Head of caudate nucleus (tissue), 42 donors: ENCODE data around the gene WDR31.
"Not testable (repeated sequence)": the region's sequence is repeated elsewhere in the genome, so short reads cannot be mapped to it uniquely, and the experiment has no call there.

Experiments
- DNase-seq, 42 donors: peaks; one replicate each; pipeline versions ENCODE4 v3.0.0 to v3.0.0-alpha.2; 2020 to 2021; ENCODE audit warnings: mixed read lengths in 7 of 42
- intact Hi-C: fragments of 100-400 bp; cut with DNase I; formaldehyde crosslinking; loops from one replicate; pipeline ENCODE4 v1.15.0; 2022

Gene WDR31

GRCh38 chr9:113370806-113371325, 30.8 kb upstream of the WDR31 start:
- intact Hi-C loops = no loop called here
- no peak for DNase-seq

- intact Hi-C loops = no loop called here
- no peak for DNase-seq
These were observed 29.7 kb upstream of the WDR31 start for GRCh38 chr9:113369855-113370140.

GRCh38 chr9:113368982-113369854, 29.1 kb upstream of the WDR31 start:
- intact Hi-C loops = no loop called here
- DNase-seq = no peak

GRCh38 chr9:113368348-113368981, 28.4 kb upstream of the WDR31 start:
- no peak for DNase-seq
- intact Hi-C loops = no loop called here

GRCh38 chr9:113365652-113366051, 25.6 kb upstream of the WDR31 start:
- intact Hi-C loops, DNase-seq: not testable (repeated sequence)

- no peak for DNase-seq
- intact Hi-C loops = no loop called here
These were observed 24.9 kb upstream of the WDR31 start for GRCh38 chr9:113364951-113365350.

- DNase-seq = no peak
- intact Hi-C loops = no loop called here
These were observed 23.3 kb upstream of the WDR31 start for GRCh38 chr9:113363336-113363735.

- intact Hi-C loops = no loop called here
- DNase-seq = peak in 32 of 42 donors; percentile 26 to 82 (median 56)
These were observed 21.4 kb upstream of the WDR31 start for GRCh38 chr9:113361304-113362018.

GRCh38 chr9:113360242-113360842, 20.3 kb upstream of the WDR31 start:
- intact Hi-C loops = no loop called here
- DNase-seq = peak in 2 of 42 donors; percentile 6 to 31

GRCh38 chr9:113359385-113359784, 19.3 kb upstream of the WDR31 start:
- DNase-seq = peak in 2 of 42 donors; percentile 12 to 29
- intact Hi-C loops = no loop called here

- intact Hi-C loops = no loop called here
- peak in 36 of 42 donors; percentile 35 to 89 (median 63) for DNase-seq
These were observed 16.7 kb upstream of the WDR31 start for GRCh38 chr9:113356686-113357292.

- intact Hi-C loops = no loop called here
- peak in 1 of 42 donors; percentile 11 for DNase-seq
These were observed 15.0 kb upstream of the WDR31 start for GRCh38 chr9:113355040-113355596.

GRCh38 chr9:113352411-113352810, 12.3 kb upstream of the WDR31 start:
- intact Hi-C loops = no loop called here
- peak in 1 of 42 donors; percentile 0 for DNase-seq

GRCh38 chr9:113352006-113352405, 11.9 kb upstream of the WDR31 start:
- DNase-seq = no peak
- intact Hi-C loops = no loop called here

- peak in 19 of 42 donors; percentile 17 to 72 (median 49) for DNase-seq
- intact Hi-C loops = no loop called here
These were observed 10.9 kb upstream of the WDR31 start for GRCh38 chr9:113350937-113351336.

- peak in 6 of 42 donors; percentile 13 to 35 (median 22) for DNase-seq
- intact Hi-C loops = no loop called here
These were observed 10.1 kb upstream of the WDR31 start for GRCh38 chr9:113350107-113350661.

GRCh38 chr9:113349445-113350094, 9.5 kb upstream of the WDR31 start, which contains the start of gene BSPRY:
TSS of gene BSPRY (plus strand) at chr9:113349541. CDS start at chr9:113349580, 39 bp downstream.
- intact Hi-C loops = no loop called here
- peak in 27 of 42 donors; percentile 11 to 70 (median 52) for DNase-seq

GRCh38 chr9:113349066-113349444, 9.0 kb upstream of the WDR31 start:
- intact Hi-C loops = no loop called here
- no peak for DNase-seq
